Psoas muscle (tissue), 8 donors: Measurements from ENCODE around the gene CHRNB1. TPM values are rescaled to one million over a fixed set of nuclear protein-coding genes. Genes with fewer than 3 reads are reported as not detected.

Source experiments
- ATAC-seq, 4 donors: fragments of 200-7000 bp; cut with Tn5 transposase; one replicate each; pipeline ENCODE4 v1.9.1; 2020; ENCODE audit warnings: moderate library complexity in 3 of 4, mild to moderate bottlenecking in 2 of 4
- DNase-seq, 2 donors: peaks; one replicate each; pipeline ENCODE4 v3.0.0-alpha.2; 2020
- H3K27ac ChIP-seq: fragments of 200-600 bp; one replicate; pipeline ENCODE4 v1.8.0; 2022
- H3K27me3 ChIP-seq, 3 donors: fragments of 200-600 bp in 1 of 3; one replicate each; pipeline versions ENCODE4 v1.6.1 to v1.8.0; 2013 to 2022; ENCODE audit warnings: low read length in 2 of 3, mild to moderate bottlenecking in 2 of 3, moderate library complexity in 1 of 3; ENCODE audit not compliant: insufficient read depth in 3 of 3
- H3K36me3 ChIP-seq, 2 donors: fragments of 200-600 bp in 1 of 2; one replicate each; pipeline versions ENCODE4 v1.6.1 to v1.8.0; 2013 to 2022; ENCODE audit warnings: low read depth in 1 of 2, mild to moderate bottlenecking in 1 of 2, moderate library complexity in 1 of 2; ENCODE audit not compliant: insufficient read depth in 1 of 2
- H3K4me1 ChIP-seq: fragments of 200-600 bp; one replicate; pipeline ENCODE4 v1.8.0; 2022
- H3K4me3 ChIP-seq: fragments of 200-600 bp; one replicate; pipeline ENCODE4 v1.8.0; 2022; ENCODE audit warnings: mild to moderate bottlenecking
- H3K9me3 ChIP-seq: fragments of 200-600 bp; one replicate; pipeline ENCODE4 v1.8.0; 2022
- WGBS, 3 donors: extraction: QIAGEN DNeasy Blood & Tissue Kit; methylation state at CpG; one replicate each; pipeline versions ENCODE4 v1.1.6 to v1.1.7; 2013; 5-methylcytosine and 5-hydroxymethylcytosine counted together
- intact Hi-C, 2 donors: fragments of 100-400 bp; cut with DNase I; formaldehyde crosslinking; loops; one replicate each; pipeline versions ENCODE4 v1.11.0 to v1.14.2; 2022
- polyA plus RNA-seq, 3 donors: library from polyadenylated mRNA; stranded (reverse); fragments of 200-250 nt; gene quantifications; one replicate each; pipeline ENCODE4 v1.2.3, GENCODE V29; 2013
- total RNA-seq, 4 donors: library from RNA; stranded (reverse); fragmentation: NEBNext Ultra II Directional in 2 of 4; extraction: Animal tissue kit (Norgen Biotek cat#: 25700) in 2 of 4; gene quantifications; one replicate each; pipeline versions ENCODE4 v1.2.1 to v1.2.4, GENCODE V29; 2021 to 2023
- TF ChIP-seq, protein P1 (sequence below): fragments of 200-600 bp; IDR thresholded peaks from one replicate; pipeline ENCODE4 v1.8.0; 2022; ENCODE audit warnings: antibody characterized with exemption
- donor health status: healthy with polysubstance abuse.
- donor health status: DM: no; HTN: no; CAD: no; lungs with moderate emphysema.
- donor health status: Bipolar disorder and iron deficiency.
- donor health status: healthy.
- donor health status: DM: yes; HTN: yes; CAD: no.
- donor health status: DM: no; HTN: no; CAD: no.
- donor health status: DM: no; HTN: no; CAD: no.
- donor health status: DM: yes; HTN: yes; CAD: no.

The CHRNB1 gene
- total and polyA plus RNA-seq, 7 donors: 73.0 to 190 (median 118) TPM

DNA sequence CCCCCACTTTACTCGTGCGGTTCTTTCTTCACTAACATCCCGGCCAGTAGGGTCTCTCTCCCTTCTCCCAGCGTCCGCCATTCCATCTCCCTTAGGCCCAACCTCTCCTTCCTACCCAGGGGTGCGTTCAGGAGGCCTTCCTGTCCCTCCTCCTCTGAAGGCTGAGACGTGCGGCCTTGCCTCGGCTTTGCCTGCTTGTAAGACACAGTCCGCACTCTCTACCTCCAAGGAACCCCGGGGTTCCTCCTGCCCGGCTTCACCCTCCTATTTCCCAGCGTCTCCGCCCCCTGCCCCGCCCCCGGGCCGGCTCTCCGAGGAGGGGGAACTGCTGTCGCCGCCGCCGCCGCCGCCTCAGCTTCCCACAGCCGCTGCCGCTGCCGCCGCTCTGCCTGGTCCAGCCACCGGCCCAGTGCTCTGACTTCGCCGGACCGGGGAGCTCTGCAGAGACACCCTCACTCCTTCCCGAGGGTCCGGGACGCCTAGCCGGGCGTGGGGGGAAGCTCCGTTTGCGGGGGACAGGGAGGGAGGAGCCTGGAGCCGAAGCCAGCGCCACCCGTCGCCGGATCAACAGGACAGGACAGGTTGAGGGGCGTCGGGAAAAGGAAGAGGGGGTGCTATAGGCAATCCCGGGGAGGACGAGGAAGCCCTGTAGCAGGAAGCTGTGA lies 6.8 kb upstream of the CHRNB1 start:
- H3K36me3 ChIP-seq: no peaks in the 10 kb centered on the region
- intact Hi-C loops: loop anchor here (2.0 to 10.0 kb wide), 6 partner anchors 43 to 247 kb away; partner anchors contain the start of genes KCTD11 (in 2 of the 2), SENP3 (in 2 of the 2), SLC35G6 (in 1 of the 2) and TP53 (in 1 of the 2)
- H3K27ac ChIP-seq: peak overlapping the region; percentile 100
- TF ChIP-seq, protein P1, sequence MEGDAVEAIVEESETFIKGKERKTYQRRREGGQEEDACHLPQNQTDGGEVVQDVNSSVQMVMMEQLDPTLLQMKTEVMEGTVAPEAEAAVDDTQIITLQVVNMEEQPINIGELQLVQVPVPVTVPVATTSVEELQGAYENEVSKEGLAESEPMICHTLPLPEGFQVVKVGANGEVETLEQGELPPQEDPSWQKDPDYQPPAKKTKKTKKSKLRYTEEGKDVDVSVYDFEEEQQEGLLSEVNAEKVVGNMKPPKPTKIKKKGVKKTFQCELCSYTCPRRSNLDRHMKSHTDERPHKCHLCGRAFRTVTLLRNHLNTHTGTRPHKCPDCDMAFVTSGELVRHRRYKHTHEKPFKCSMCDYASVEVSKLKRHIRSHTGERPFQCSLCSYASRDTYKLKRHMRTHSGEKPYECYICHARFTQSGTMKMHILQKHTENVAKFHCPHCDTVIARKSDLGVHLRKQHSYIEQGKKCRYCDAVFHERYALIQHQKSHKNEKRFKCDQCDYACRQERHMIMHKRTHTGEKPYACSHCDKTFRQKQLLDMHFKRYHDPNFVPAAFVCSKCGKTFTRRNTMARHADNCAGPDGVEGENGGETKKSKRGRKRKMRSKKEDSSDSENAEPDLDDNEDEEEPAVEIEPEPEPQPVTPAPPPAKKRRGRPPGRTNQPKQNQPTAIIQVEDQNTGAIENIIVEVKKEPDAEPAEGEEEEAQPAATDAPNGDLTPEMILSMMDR: no peak
- WGBS, 3 donors: 29 to 39% (median 29%) methylated on average over 47 to 48 of the region's 48 CpGs
- DNase-seq: peak; percentile 76 to 85
- H3K9me3 ChIP-seq: no peaks in the 10 kb centered on the region
- H3K27me3 ChIP-seq: no peaks in the 10 kb centered on the region
- peak in 1 of 4 donors; percentile 6 for ATAC-seq
- peaks cover 44% of the 10 kb centered on the region for H3K4me1 ChIP-seq
- peak overlapping the region; percentile 72 for H3K4me3 ChIP-seq

DNA sequence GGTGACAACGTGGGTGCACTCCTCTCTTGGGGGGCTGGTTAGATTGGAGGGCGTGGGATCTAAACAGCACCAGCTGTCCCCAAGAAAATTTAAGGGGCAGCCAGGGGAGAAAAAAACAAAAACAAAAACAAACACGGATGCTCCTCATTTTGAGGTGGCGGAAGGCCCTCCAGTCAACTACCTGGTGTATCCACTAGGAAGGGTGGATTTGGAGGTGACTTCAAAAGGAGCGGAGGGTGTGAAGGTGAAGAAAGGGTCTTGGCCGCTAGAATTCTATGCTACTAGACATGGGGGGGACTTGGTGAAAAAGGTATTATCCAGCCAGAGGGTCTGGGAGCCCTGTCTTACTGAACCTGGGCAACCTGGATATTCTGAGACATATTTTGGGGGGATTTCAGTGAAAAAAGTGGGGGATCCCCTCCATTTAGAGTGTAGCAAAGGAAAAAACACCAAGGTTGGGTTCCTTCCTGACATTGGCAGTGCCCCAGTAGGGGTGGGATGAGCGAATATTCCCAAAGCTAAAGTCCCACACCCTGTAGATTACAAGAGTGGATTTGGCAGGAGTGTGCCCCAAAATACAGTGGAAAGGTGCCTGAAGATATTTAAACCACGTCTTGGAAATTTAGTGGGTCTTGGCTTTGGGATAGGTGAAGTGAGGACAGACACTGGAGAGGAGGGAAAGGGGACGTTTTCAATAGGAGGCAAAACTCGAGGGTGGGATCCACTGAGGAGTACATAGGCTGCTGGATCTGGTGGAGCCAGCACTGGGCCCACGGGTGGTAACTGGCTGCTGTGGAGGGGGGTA lies 6.0 kb upstream of the CHRNB1 start:
- intact Hi-C loops: loop anchor here (2.0 to 10.0 kb wide), 6 partner anchors 42 to 246 kb away; partner anchors contain the start of genes KCTD11 (in 2 of the 2), SENP3 (in 2 of the 2), SLC35G6 (in 1 of the 2) and TP53 (in 1 of the 2)
- H3K4me1 ChIP-seq: peaks cover 48% of the 10 kb centered on the region
- peak overlapping the region; percentile 72 for H3K4me3 ChIP-seq
- no peaks in the 10 kb centered on the region for H3K36me3 ChIP-seq
- ATAC-seq (no peak), DNase-seq (no peak)
- TF ChIP-seq, protein P1: no peak
- no peaks in the 10 kb centered on the region for H3K27me3 ChIP-seq
- peak overlapping the region; percentile 100 for H3K27ac ChIP-seq
- no peaks in the 10 kb centered on the region for H3K9me3 ChIP-seq
- 49 to 66% (median 53%) methylated on average over 11 of the region's 11 CpGs for WGBS, 3 donors

DNA sequence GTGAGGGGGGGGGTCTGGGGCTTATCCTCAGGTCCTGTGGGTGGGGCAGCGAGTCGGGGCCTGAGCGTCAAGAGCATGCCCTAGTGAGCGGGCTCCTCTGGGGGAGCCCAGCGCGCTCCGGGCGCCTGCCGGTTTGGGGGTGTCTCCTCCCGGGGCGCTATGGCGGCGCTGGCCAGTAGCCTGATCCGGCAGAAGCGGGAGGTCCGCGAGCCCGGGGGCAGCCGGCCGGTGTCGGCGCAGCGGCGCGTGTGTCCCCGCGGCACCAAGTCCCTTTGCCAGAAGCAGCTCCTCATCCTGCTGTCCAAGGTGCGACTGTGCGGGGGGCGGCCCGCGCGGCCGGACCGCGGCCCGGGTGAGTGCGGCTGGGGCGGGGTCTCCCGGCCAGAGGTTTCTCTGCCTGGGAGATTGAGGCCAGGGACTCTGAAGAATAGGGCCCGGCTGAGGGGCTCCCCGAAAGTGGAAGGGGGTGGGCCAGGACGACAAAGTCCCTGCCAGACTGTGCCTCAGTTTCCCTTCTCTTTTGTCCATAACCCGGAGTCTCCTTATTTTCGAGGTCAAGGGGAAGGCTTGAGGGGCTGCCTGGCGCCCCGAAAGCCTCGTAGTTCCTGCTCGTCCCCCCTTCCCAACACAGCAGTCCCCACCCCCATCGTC lies 5.3 kb upstream of the CHRNB1 start, which contains the start of gene FGF11:
Gene FGF11, plus strand, starts transcription at position 51 of the 651 bp plus-strand sequence. Its CDS starts 109 bp downstream, at position 160.
- TF ChIP-seq, protein P1: no peak
- DNase-seq (no peak), ATAC-seq (no peak)
- H3K9me3 ChIP-seq: no peaks in the 10 kb centered on the region
- peak within 1 kb of the TSS; percentile 100 for H3K27ac ChIP-seq
- peaks cover 54% of the 10 kb centered on the region for H3K4me1 ChIP-seq
- 5 to 9% (median 8%) methylated on average over 35 to 50 of the region's 50 CpGs for WGBS, 3 donors
- H3K27me3 ChIP-seq: no peaks in the 10 kb centered on the region
- H3K36me3 ChIP-seq: no peaks in the 10 kb centered on the region
- peak within 1 kb of the TSS; percentile 72 for H3K4me3 ChIP-seq
- intact Hi-C loops: loop anchor here (1.0 to 10.0 kb wide), 9 partner anchors 39 to 245 kb away; partner anchors contain the start of genes KCTD11 (in 2 of the 2), SENP3 (in 2 of the 2), POLR2A (in 1 of the 2) and SLC35G6 (in 1 of the 2)

DNA sequence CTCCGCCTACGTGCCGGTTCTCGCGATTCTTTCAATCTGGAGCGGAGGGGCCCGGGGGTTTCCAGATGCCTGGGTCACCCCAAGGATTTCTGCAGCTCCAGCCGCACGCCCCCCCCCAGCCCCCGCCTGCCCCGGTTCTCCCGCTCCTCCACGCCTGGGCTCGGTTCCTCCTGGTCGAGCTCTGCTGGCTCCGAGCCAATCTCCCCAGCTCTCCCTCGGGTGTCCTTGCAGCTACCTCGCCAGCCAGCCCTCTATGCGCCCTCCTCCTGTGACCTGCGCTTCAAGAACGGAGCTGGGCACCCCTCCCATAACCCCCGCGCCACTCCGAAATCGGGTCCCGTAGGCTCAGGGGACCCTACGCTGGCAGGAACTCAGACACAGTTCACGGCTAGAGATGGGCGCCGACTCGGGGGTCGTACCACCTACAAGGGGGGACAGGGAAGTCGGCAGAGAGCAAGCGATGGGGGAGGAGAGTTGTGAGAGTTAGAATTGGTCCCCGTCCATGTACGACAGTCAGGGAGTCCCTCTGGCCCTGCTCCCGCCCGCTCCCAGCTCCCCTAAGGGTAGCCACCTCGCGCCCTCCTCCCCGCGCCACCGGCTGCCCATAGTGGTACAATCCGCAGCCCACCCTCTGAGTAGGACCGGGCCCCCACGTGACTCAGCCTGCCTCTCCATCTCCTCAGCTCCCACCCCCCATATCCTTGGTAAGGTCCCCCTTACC lies 4.6 kb upstream of the CHRNB1 start:
- peak; percentile 73 to 86 for DNase-seq
- Histone ChIP-seq H3K27me3 (no peaks in the 10 kb centered on the region), H3K36me3 (no peaks in the 10 kb centered on the region), H3K9me3 (no peaks in the 10 kb centered on the region), H3K27ac (peak overlapping the region; percentile 100), H3K4me3 (peak overlapping the region; percentile 72), H3K4me1 (peaks cover 54% of the 10 kb centered on the region)
- peak in 3 of 4 donors; percentile 6 to 18 (median 9) for ATAC-seq
- WGBS, 3 donors: 2 to 3% (median 3%) methylated on average over 43 to 46 of the region's 46 CpGs
- intact Hi-C loops: loop anchor here (1.0 to 5.0 kb wide), 3 partner anchors 39 to 44 kb away; partner anchors contain the start of genes POLR2A (in 1 of the 2) and ZBTB4 (in 1 of the 2)
- TF ChIP-seq, protein P1: no peak
